ENCODE results near the gene PLA2G1B.
A peak's percentile ranks its signal among the peaks of the same experiment; 100 is the strongest.
"Not testable (repeated sequence)": the region's sequence is repeated elsewhere in the genome, so short reads cannot be mapped to it uniquely, and the experiment has no call there.

PLA2G1B gene

DNA sequence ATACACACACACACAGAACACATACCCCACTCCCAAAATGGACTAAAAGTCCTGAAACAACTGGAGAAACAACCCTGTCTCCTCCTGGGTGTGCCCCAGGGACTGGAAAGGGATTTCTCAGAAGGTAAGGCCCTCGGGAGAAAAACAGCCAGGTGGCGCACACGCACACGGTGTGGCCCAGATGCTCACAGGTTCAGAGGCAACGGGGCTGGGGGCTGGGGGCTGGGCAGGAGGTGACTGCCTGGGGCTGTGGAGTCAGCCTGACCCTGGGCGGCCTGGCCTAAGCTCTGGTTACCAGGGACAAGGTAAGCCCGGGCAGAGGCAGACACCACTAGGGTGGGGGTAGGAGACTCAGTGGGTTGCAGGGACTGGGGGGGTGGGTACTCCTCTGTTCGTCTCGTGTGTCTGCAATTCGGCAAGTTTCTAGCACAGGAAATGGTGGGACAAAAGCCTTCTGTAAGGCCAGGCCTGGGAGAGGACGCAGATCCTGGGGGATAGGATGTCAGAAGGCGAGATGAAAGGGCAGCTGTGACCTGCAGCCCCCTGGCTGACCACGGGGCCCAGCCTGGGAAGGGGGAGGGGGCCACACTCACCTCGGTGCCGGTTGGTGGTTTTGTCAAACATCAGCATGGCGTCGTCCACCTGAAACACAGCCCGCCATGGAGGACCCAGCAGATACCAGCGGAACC is 31.0 kb upstream of the PLA2G1B start:
- DNase-seq, result no peak

DNA sequence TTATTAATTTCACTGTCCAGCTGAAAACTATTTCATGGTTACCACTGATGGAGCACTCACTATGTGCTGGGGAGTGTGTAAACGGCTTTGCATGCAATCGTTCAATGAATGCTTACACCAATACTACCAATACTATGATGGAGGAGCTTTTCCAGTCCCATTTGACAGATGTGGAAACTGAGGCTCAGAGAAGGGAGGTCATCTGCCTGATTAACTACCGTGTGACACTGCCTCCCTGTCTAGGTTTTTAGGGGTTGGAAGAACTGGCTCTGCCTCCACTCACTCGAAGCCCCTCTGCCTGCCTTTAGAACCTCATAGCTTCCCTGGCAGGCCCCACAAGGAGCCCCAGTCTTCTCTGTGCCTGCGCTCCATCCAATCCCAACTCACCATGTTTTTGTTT is 29.5 kb upstream of the PLA2G1B start:
- DNase-seq, result no peak

DNA sequence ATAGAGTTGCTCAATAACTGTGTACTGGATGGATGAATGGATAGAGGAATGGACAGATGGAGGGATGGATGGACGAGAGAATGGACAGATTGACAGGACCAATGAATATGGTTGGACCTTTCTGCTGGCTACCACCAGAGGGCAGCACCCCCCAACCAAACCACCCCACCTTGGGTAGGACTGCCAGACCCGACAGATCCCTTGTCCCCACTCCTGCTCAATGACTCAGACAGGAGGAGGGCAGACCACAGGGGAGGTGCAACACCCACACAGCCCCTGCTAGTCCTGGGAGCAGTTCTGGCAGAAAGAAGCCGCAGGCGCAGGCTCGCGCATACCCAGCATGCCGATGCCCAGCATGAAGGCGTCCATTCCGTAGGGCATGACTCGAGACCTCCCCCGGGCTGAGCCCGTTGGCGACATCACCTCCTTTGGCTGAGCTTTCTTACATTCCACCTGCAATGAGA is 29.0 kb upstream of the PLA2G1B start:
- DNase-seq, result peak; percentile 81

DNA sequence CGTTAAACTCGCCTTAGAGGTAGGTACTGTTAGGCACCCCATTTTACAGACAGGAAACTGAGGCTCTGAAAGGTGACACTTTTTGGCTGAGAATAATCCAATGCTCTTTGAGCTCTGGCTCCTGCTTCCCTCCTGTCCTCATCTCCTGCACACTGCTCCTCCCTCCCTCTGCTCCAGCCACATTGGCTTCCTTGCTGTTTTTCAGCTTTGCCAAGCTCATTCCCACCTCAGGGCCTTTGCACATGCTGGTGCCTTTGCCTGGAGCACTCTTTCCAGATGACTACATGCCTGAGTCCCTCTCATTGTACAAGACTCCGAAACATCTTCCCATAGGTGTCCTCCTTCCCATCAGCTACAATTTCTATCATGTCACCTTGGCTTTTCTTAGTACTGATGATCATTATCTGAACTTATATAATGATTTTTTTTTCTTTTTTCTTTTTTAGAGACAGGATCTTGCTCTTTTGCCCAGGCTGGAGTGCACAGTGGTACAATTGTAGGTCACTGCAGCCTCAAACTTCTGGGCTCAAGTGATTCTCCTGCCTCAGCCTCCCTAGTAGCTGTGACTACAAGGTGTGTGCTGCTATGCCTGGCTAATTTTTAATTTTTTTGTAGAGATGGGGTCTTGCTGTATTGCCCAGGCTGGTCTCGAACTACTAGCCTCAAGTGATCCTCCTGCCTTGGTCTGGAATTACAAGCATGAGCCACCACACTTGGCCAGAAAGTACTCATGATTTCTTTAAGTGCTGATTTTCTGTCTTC is 26.2 kb upstream of the PLA2G1B start:
- no peak for DNase-seq

DNA sequence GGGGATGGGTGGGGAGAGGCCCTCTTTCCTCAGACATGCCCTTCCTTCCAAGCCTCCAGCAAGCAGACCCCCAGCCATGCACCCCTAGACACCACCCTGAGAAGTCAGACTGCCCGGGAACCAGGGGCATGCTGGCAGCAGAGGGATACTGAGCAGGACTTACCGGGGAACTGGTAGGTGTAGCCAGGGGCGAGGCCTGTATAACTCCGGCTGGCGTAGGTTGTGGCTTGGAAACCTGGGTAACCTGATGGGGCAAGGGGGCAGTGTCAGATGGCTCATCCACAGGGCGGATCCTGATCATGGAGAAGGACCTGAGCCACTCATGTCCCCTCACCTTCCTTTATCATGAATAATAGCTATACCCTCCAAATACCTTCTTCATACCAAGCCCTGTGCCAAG is 25.6 kb upstream of the PLA2G1B start:
- DNase-seq, result no peak

DNA sequence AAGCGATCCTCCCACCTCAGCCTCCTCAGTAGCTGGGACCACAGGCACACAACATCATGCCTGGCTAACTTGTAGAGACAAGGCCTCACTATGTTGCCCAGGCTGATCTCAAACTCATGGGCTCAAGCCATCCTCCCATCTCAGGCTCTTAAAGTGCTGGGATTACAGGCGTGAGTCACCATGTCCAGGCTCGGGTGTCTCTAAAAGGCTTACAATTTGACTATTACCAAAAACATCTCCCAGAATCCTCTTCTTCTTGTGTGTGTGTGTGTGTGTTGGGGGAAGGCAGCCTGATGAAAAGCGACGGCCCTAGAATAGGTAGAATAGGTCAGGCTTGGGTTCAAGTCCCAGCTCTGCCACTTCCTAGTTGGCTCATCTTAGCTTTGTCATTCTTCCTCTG is 24.5 kb upstream of the PLA2G1B start:
- DNase-seq, result no peak

DNA sequence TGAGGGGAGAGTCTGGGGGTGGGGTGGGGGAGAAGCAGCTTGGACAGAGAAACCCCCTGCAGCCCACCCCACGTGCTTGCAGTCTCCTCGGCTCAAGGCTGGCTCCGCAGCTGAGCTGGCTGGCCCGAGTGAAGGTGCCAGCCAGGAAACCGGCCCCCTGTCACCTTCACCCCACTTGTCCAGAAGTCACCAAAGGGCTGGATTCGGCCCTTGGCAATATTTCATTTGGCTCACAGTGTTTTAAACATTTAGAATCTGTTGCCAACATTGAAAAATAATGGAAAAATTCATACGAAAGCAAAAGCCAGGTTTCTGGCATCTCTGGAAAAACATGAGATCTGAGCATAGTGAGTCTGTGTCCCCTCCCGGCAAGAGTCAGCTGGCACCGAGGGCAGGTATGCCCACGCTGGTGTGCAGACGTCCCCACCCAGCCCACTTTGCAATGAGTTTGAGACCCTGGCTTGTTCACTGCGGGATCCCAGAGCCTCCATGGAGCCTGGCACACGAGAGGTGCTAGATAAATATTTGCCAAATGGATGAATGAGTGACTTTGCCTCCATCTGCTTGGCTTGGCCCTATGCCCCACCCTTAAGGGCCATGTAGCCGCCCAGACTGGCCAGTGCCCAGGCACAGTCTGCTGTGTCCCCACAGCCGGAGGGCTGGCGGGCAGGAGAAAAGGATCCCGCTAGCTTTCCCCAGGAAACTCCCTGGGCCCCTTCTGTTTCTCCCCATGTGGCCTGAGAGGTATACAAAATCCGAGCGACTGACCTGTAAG is 23.2 kb upstream of the PLA2G1B start:
- no peak for DNase-seq

DNA sequence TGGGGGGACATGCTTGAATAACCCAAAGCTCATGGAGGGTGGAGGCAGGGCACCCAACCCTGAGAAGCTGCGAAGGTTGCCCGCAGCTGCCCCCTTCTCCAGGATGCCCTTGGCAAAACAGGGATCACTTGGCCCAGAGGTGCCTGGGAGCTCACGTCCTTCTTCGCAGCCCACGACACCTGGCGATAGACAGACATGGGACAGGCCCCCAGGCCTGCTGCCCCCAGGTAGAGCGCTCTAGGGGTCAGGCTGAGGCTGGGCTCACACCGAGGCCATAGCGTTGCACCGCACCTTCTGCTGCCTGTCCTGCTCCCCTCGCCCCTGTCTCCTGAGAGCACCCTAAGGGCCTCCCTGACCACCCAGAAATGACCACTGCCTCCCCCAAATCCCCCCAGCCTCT is 20.2 kb upstream of the PLA2G1B start:
- DNase-seq, result no peak

DNA sequence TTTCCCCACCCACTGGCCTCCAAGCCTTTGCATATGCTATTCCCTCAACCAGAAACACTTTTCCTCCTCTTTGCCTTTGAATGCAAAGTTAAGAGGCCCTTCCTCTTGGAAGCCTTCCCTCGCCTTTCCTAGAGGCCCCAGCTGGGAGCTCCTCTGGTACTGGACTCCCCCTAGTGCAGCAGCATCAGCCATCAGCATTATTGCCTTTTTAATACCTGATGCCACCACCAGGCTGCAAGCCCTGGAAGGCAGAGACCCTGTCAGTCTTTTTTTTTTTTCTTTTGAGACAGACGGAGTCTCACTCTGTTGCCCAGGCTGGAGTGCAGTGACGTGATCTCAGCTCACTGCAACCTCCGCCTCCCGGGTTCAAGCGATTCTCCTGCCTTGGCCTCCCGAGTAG is 19.1 kb upstream of the PLA2G1B start:
- no peak for DNase-seq

DNA sequence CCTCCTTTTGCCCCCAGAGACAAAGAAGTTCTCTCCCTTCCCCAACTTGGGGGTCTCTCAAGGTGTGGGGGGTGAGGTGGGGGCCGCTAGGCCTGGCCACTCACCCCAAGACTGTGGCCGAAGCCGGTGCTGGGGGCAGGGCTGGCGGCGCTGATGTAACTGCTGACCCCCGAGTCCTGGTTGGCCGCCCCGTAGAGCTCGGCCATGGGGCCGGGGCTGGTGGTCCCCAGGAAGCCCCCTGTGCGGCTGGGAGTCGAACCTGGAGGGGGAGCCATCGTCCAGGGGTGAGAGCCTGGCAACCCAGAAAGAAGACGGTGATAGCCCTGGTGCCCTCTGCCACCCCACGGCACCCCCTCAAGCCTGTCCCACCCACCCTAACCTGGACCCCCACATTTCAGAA is 18.5 kb upstream of the PLA2G1B start:
- no peak for DNase-seq

DNA sequence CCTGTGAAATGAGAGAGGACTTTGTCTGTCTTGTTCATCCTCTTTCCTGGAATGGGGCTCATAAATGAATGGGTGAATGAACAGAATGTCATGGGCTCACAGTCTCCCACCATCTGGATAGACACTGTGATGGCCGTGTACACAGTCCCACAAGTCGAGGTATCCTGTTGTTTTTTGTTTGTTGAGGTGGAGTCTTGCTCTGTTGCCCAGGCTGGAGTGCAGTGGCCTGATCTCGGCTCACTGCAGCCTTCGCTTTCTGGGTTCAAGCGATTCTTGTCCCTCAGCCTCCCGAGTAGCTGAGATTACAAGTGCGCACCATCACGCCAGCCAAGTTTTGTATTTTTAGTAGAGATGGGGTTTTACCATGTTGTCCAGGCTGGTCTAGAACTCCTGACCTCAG is 16.1 kb upstream of the PLA2G1B start:
- DNase-seq, result no peak

DNA sequence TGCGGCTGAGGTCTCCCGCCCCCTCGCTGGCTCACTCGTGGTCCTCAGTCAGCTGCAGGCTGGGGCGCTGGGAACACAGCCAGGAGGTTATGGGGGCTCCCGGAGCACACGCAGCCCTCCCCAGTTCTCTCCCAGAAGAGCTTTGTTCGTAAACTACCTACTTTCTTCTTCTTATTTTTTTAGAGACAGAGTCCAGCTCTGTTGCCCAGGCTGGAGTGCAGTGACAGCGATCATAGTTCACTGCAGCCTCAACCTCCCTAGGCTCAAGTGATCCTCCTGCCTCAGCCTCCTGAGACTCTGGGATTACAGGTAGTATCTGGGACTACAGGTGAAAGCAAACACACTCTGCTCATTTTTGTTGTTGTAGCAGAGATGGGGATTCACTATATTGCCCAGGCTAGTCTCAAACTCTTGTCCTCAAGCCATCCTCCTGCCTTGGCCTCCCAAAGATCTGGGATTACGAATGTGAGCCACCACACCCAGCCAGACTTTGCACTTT is 15.5 kb upstream of the PLA2G1B start:
- DNase-seq, result no peak

DNA sequence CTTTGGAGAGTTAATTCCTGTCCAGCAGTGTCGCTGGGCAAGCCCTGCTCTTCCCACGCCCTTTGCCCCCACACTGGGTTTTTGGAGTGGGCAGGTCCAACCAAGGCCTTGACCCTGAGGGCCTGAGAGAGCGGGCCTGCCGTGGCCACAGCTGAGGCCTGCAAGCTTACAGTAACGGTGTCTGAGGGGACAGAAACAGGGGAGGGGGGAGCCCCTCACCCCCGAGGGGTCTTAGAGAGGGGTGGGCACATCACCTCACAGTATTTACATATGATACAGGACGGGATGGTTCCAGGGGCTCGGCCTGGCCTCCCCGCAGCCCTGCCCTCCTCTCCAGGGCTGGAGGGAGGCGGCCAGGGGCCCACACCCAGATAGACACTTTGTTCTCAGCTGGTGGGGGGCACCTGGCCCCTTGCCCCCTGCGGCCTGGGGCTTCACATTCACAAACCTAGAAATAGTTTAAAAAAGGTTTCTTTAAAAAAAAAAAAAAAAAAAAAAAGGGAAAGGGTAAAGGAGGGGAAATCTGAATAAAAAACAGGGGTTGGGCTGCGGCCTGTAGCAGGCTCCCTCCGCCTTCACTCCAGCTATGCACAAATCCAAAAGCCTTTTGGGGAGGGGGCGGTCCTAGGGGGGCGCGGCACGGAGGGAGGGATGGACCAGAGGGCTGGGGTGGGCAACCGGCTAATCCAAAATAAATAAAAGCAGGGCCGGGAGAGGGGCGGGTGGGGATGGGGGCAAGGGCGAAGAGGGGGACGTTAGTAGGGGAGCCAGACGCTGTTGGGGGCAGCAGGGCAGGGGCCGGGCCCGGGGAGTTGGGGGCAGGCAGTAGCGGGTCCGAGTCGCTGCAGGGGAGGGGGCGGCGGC is 14.8 kb upstream of the PLA2G1B start:
- DNase-seq, result no peak

DNA sequence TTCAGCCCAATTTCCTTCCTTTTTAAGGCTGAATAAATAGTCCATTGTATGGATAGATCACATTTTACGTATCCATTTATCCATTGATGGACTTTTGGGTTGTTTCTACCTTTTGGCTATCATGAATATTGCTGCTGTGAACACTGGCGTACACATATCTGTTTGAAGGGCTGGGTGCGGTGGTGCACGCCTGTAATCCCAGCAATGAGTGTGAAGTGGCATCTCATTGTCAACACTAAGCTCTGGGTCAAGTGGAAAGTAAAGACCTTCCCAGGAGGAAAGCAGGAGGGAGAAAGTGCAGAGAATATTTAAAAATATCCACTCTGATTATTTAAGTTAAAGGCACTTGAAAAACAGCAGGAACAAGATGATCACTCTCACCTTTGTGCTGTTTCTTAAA is 11.7 kb upstream of the PLA2G1B start:
- DNase-seq, result no peak

DNA sequence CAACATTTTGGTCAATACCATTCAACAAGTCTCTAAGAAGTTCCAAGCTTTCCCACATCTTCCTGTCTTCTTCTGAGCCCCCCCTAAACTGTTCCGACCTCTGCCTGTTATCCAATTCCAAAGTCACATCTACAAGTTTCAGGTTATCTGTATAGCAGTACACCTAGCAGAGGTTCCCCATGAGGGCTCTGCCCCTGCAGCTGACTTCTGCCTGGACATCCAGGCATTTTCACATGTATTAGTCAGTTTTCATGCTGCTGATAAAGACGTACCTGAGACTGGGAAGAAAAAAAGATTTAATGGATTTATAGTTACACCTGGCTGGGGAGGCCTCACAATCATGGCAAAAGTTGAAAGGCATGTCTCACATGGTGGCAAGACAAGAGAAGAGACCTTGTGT is 10.2 kb upstream of the PLA2G1B start:
- no peak for DNase-seq

DNA sequence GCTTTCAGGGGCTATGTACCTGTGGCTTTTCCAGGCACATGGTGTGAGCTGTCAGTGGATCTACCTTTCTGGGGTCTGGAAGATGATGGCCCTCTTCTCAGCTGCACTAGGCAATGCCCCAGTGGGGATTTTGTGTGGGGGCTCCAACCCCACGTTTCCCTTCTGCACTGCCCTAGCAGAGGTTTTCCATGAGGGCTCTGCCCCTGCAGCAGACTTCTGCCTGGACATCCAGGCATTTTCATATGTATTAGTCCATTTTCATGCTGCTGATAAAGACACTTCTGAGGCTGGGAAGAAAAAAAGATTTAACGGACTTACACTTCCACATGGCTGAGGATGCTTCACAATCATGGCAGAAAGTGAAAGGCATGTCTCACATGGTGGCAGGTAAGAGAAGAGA is 8.8 kb upstream of the PLA2G1B start:
- not testable (repeated sequence) for DNase-seq

DNA sequence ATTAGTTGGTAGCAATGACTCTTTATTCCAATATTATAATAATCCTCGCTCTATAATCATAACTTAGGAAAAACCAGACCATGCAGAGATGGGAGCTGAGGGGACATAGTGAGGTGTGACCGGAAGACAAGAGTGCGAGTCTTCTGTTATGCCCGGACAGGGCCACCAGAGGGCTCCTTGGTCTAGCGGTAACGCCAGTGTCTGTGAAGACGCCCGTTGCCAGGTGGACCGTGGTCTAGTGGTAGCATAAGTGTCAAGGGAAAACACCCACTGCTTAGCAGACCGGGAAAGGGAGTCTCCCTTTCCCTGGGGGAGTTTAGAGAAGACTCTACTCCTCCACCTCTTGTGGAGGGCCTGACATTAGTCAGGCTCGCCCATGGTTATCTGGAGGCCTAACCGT is 7.9 kb upstream of the PLA2G1B start:
- DNase-seq, result peak; percentile 47

DNA sequence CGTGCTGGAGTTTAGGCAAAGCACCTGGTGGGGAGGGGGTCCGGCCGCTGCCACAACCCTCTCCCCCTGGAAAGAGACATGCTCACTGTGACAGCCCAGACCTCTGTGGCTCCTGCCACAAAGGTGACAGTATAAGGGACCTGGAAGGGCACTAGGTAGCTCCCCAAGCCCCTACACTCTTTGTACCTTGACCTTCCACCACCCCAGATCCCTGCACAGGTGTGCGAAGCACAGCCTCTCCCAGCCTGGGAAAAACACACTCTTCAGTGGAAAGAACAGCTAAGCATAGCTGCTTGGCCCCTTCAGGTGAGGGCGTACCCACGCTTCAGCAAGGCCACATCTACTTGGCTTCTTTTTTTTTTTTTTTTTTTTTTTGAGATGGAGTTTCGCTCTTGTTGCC is 4.9 kb upstream of the PLA2G1B start:
- DNase-seq, result no peak

DNA sequence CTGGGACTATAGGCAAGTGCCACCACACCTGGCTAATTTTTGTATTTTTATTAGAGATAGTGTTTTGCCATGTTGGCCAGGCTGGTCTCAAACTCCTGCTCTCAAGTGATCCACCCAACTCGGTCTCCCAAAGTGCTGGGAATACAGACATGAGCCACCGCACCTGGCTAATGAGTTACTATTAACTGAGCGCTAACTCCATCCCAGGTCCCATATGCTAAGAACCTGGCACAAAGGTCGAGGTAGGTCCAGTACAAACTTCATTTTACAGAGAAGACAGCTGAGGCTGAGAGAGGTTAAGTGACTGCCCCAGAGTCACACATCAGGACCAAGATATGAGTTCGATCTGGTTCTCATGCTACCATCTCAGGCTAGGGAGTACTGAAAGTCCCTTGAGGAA is 4.5 kb upstream of the PLA2G1B start:
- DNase-seq, result no peak

DNA sequence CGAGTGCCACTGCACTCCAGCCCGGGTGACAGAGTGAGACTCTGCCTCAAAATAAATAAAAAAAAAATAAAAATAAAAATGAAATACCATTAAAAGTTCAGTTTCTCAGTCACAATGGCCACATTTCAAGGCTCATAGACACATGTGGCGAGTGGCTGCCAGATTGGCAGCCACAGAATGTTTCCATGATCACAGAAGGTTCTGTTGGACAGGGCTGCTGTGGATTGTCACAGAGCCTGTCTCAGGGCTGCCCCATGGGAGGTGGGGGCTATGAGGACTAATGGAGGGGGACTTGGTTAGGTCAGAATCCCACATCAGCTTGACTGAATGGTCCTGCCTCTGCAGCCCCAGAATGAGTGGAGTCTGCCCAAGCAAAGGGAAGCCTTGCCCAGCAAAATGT is 3.8 kb upstream of the PLA2G1B start:
- no peak for DNase-seq

DNA sequence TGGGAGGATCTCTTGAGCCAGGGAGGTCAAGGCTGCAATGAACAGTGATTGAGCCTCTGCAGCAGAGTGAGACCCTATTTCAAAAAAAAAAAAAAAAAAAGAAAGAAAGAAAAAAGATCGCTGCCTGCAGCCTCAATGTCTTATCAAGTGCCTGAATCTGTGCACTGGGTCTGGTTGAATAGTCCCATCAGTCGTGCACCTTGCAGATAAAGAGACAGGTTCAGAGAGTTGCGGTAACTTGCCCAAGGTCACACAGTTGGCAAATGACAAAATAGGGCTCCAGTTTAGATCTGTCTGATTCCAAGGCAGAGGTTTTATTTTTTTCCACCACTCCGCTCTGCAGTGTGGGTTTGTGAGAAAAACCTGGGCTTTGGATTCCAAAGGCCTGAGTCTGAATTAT is 649 bp upstream of the PLA2G1B start:
- DNase-seq, result no peak

DNA sequence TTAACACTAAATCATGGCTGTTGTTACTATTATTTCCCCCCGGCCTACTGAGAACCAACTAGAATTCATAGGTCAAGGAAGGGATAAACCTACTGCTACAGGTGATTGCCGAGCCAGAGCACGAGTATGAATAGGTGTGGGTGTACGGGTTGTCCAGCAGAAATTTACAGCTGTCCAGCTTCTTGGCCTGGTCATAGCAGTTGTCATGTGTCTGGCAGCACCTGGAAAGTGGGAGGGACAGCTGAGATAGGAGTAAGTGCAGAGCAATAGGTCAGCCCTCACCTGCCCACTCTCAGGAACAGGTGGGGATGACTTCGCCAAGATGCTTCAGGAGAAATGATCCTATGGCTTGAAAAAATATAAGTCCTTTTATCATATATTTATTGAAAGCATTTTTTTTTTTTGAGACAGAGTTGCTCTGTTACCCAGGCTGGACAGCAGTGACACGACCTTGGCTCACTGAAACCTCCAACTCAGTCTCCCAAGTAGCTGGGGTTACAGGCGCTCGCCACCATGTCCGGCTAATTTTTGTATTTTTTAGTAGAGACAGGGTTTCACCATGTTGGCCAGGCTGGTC is 2.6 kb downstream of the PLA2G1B start:
- no peak for DNase-seq

Data from activated CD4-positive, alpha-beta T cell treated with anti-CD3 and anti-CD28 coated beads, Interleukin-2, Interleukin-6, amounts not matched to agents 100 ng/mL and 50 ng/mL, durations not matched to agents 16 hours and 8 hours (primary cell).